Colonic mucosa (tissue), 4 donors: Measurements from ENCODE around the gene RNF208. TPM values are rescaled to one million over a fixed set of nuclear protein-coding genes. Genes with fewer than 3 reads are reported as not detected.

Experiments
- DNase-seq: peaks from one replicate; pipeline ENCODE4 v3.0.0-alpha.2; 2020
- H3K27ac ChIP-seq: fragments of 200-600 bp; one replicate; pipeline ENCODE4 v1.8.0; 2021
- H3K27me3 ChIP-seq: fragments of 200-600 bp; one replicate; pipeline ENCODE4 v1.8.0; 2021
- H3K36me3 ChIP-seq: fragments of 200-600 bp; one replicate; pipeline ENCODE4 v1.8.0; 2021
- H3K4me1 ChIP-seq: fragments of 200-600 bp; one replicate; pipeline ENCODE4 v1.8.0; 2021; ENCODE audit warnings: mild to moderate bottlenecking
- H3K4me3 ChIP-seq: fragments of 200-600 bp; one replicate; pipeline ENCODE4 v1.8.0; 2021
- H3K9ac ChIP-seq, 2 donors: one replicate each; pipeline ENCODE4 v1.7.0; 2013; ENCODE audit warnings: control low read depth in 2 of 2, low read depth in 2 of 2, low read length in 2 of 2
- H3K9me3 ChIP-seq: fragments of 200-600 bp; one replicate; pipeline ENCODE4 v1.8.0; 2021
- CTCF ChIP-seq: fragments of 200-600 bp; IDR thresholded peaks from one replicate; pipeline ENCODE4 v1.8.0; 2022; ENCODE audit warnings: antibody characterized with exemption, mild to moderate bottlenecking
- intact Hi-C: fragments of 100-400 bp; cut with DNase I; formaldehyde crosslinking; loops from one replicate; pipeline ENCODE4 v1.14.1; 2022
- total RNA-seq, 2 donors: library from RNA; stranded (reverse); fragmentation: NEBNext Ultra II Directional in 1 of 2; extraction: Animal tissue kit (Norgen Biotek cat#: 25700) in 1 of 2; gene quantifications; one replicate each; pipeline ENCODE4 v1.2.1, GENCODE V29; 2021
- donor health status: healthy.
- donor health status: DM: no; HTN: no; CAD: no.
- donor health status: DM: no; HTN: no; CAD: no.

The RNF208 gene
- total RNA-seq, 2 donors from 2014 or later = 6.5 to 9.3 TPM

DNA sequence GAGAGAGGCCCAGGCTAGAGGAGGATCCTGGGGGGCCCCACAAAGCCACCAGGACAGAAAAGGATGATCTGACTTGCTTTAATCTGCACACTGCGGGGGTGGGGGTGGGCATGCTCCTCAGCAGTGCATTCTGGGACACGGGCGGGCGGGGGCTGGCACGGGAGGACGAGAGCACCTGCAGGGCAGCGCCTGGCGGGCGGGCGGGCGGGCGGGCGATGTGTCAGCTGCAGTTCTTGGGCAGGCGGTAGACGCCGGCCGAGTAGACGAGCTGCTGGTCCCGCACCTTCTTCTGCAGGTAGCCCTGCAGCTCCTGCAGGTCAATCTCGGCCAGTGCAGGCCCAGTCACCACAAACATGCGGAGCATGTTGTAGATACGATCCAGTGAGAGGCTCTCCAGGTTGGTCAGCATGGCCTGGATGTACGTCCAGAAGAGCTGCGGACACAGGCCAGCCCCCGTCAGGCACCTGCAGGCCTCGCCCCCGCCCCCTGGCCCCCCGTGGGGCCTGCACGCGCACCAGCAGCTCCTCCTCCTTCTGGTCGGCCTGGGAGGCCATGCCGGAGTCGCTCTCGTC is 47.2 kb downstream of the RNF208 start:
- no peak overlapping the region for H3K27ac ChIP-seq
- peaks cover 9% of the 10 kb centered on the region for H3K4me1 ChIP-seq
- peaks cover 20% of the 10 kb centered on the region for H3K27me3 ChIP-seq
- H3K9me3 ChIP-seq = no peaks in the 10 kb centered on the region
- H3K4me3 ChIP-seq = no peak overlapping the region
- intact Hi-C loops = no loop called here
- H3K36me3 ChIP-seq = no peaks in the 10 kb centered on the region
- TF ChIP-seq CTCF = no peak
- DNase-seq = no peak
- H3K9ac ChIP-seq = no peak overlapping the region

GRCh38 chr9:137173796-137174664 is 48.0 kb downstream of the RNF208 start:
- Histone ChIP-seq H3K4me3 (no peak overlapping the region), H3K36me3 (no peaks in the 10 kb centered on the region), H3K27me3 (peaks cover 27% of the 10 kb centered on the region), H3K4me1 (peaks cover 11% of the 10 kb centered on the region), H3K9ac (peak overlapping the region in 1 of 2 donors; percentile 26), H3K9me3 (no peaks in the 10 kb centered on the region), H3K27ac (peak overlapping the region; percentile 32)
- intact Hi-C loops = no loop called here
- DNase-seq = no peak
- no peak for TF ChIP-seq CTCF

DNA sequence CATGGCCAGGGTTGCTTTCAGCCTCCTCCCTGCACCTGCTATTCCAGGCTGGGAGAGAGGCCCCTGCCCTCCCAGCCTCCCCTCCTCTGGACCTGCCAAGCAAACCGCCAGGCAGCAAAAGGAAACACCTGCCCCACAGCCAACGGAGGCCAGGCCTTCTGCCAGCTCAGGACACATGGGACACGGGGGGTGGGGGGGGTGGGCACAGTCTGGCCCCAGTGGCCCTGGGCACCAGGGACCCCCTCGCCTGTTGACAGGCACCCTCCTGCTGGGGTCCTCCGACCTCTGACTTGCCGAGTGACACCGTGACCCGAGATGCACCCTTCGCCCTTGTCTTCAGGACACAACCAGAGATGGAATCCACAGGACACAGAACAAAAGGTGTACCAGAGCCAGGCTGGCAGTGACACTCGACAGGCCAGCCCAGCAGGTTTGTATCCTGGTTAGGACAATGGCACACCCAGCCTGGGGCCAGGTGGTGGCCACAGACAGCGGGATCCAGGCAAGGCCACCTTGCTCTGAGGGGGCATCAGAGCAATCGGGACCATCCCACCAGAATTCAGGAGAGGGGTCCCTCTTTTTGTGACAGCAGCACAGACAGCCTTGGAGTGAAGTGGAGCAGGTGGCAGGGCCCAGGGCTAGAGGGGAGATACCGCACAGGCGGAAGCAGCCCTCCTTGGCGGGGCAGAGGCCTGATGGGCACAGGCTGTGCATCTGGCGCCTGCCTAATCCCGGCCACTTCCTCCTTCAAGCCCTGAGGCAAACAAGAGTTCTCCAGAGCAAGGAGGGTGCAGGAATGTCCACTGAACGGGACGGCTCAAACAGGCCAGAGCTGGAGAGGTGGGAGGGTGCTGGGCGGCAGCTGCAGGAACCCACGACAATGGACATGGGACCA is 48.9 kb downstream of the RNF208 start:
- intact Hi-C loops = no loop called here
- DNase-seq = peak; percentile 43
- Histone ChIP-seq H3K27ac (peak overlapping the region; percentile 32), H3K9me3 (no peaks in the 10 kb centered on the region), H3K27me3 (peaks cover 35% of the 10 kb centered on the region), H3K4me1 (peaks cover 14% of the 10 kb centered on the region), H3K36me3 (no peaks in the 10 kb centered on the region), H3K4me3 (no peak overlapping the region), H3K9ac (peak overlapping the region in 1 of 2 donors; percentile 9)
- no peak for TF ChIP-seq CTCF

GRCh38 chr9:137171149-137171900 is 50.7 kb downstream of the RNF208 start:
- no peak for TF ChIP-seq CTCF
- H3K36me3 ChIP-seq = no peaks in the 10 kb centered on the region

More at GRCh38 chr9:137171149-137171900, 50.7 kb downstream of the RNF208 start:
- peaks cover 18% of the 10 kb centered on the region for H3K4me1 ChIP-seq
- no peak for DNase-seq
- no peak overlapping the region for H3K4me3 ChIP-seq
- H3K27me3 ChIP-seq = peaks cover 53% of the 10 kb centered on the region
- H3K27ac ChIP-seq = no peak overlapping the region
- no peaks in the 10 kb centered on the region for H3K9me3 ChIP-seq
- no peak overlapping the region for H3K9ac ChIP-seq
- intact Hi-C loops = no loop called here
